Activated naive CD8-positive, alpha-beta T cell (primary cell): ENCODE results near the gene TNFRSF9.
"Not testable (repeated sequence)": the region's sequence is repeated elsewhere in the genome, so short reads cannot be mapped to it uniquely, and the experiment has no call there.

Experiments
- H3K27ac Mint-ChIP-seq: one replicate; pipeline ENCODE4 v1.8.0; 2021; ENCODE audit warnings: mixed read lengths
- H3K27me3 Mint-ChIP-seq: one replicate; pipeline ENCODE4 v1.8.0; 2021; ENCODE audit warnings: mixed read lengths
- H3K36me3 Mint-ChIP-seq: one replicate; pipeline ENCODE4 v1.8.0; 2021; ENCODE audit warnings: mixed read lengths
- H3K4me1 Mint-ChIP-seq: one replicate; pipeline ENCODE4 v1.8.0; 2021; ENCODE audit warnings: low read depth, mixed read lengths
- H3K4me3 Mint-ChIP-seq: one replicate; pipeline ENCODE4 v1.8.0; 2021; ENCODE audit warnings: mild to moderate bottlenecking, mixed read lengths
- H3K9me3 Mint-ChIP-seq: one replicate; pipeline ENCODE4 v1.8.0; 2021; ENCODE audit warnings: low read depth, mixed read lengths

The TNFRSF9 gene

DNA sequence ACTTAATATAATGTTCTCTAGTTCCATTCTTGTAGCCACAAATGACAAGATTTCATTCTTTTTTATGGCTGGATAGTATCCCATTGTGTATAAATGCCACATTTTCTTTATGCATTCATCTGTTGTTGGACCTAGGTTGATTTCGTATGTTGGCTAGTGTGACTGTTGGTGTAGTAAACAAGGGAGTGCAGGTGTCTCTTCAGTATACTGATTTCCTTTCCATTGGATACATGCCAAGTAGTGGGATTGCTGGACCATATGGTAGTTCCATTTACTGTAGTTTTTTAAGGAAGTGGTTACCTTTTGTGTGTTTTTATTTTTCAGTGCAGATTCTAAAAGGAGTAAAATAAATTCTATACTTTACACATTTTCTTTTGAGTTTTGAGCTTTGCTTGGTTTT is 26.6 kb upstream of the TNFRSF9 start:
- peaks cover 19% of the 10 kb centered on the region for H3K36me3 Mint-ChIP-seq
- H3K27ac Mint-ChIP-seq = peak overlapping the region; percentile 25
- H3K27me3 Mint-ChIP-seq = no peaks in the 10 kb centered on the region
- peaks cover 56% of the 10 kb centered on the region for H3K4me1 Mint-ChIP-seq
- H3K4me3 Mint-ChIP-seq = peak overlapping the region; percentile 33
- H3K9me3 Mint-ChIP-seq = no peaks in the 10 kb centered on the region

DNA sequence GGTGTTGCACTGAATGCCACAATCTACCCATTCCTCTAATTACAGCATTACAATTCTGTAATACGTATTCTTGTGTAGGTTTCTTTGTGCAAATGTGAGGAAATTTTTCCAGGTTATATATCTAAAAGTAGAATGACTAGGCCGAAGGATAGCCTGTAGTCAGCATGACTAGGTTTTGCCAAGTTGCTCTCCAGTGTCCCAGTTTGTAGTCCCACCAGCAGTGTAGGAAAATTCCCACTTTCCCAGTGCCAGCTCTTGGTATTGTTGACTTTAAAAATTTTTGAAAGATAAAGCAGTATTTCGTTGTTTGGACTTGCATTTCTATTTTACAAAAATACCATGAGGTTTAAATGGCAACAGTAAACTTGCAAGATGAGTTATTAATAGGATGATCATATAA is 23.8 kb upstream of the TNFRSF9 start:
- Mint-ChIP-seq H3K27me3 (no peaks in the 10 kb centered on the region), H3K9me3 (no peaks in the 10 kb centered on the region), H3K36me3 (peaks cover 21% of the 10 kb centered on the region), H3K4me1 (peaks cover 67% of the 10 kb centered on the region), H3K4me3 (peak overlapping the region; percentile 98), H3K27ac (peak overlapping the region; percentile 82)

DNA sequence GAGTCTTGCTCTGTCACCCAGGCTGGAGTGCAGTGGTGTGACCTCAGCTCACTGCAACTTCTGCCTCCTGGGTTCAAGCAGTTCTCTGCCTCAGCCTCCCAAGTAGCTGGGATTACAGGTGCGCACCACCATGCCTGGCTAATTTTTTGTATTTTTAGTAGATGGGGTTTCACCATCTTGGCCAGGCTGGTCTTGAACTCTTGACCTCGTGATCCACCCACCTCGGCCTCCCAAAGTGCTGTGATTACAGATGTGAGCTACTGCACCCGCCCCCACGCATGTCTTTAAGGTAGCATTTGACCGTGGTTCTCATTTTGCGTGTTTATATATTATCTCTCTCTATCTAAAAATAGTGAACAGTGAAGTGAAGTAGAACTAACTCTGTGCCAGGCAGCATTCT is 23.2 kb upstream of the TNFRSF9 start:
- peak overlapping the region; percentile 98 for H3K4me3 Mint-ChIP-seq
- H3K27ac Mint-ChIP-seq = peak overlapping the region; percentile 82
- H3K36me3 Mint-ChIP-seq = peaks cover 17% of the 10 kb centered on the region
- H3K9me3 Mint-ChIP-seq, H3K27me3 Mint-ChIP-seq: not testable (repeated sequence)
- peaks cover 71% of the 10 kb centered on the region for H3K4me1 Mint-ChIP-seq

DNA sequence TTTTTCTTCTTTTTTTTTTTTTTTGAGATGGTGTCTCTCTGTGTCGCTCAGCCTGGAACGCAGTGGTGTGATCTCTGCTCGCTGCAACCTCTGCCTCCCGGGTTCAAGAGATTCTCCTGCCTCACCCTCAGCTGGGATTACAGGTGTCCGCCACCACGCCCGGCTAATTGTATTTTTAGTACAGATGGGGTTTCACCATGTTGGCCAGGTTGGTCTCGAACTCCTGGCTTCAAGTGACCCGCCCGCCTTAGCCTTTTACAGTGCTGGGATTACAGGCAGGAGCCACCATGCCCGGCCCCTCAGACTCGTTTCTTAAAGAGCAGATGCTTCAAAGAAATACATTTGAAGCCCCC is 22.7 kb upstream of the TNFRSF9 start:
- H3K36me3 Mint-ChIP-seq = peaks cover 16% of the 10 kb centered on the region
- H3K9me3 Mint-ChIP-seq, H3K27me3 Mint-ChIP-seq: not testable (repeated sequence)
- peak overlapping the region; percentile 98 for H3K4me3 Mint-ChIP-seq
- peak overlapping the region; percentile 82 for H3K27ac Mint-ChIP-seq
- peaks cover 68% of the 10 kb centered on the region for H3K4me1 Mint-ChIP-seq

DNA sequence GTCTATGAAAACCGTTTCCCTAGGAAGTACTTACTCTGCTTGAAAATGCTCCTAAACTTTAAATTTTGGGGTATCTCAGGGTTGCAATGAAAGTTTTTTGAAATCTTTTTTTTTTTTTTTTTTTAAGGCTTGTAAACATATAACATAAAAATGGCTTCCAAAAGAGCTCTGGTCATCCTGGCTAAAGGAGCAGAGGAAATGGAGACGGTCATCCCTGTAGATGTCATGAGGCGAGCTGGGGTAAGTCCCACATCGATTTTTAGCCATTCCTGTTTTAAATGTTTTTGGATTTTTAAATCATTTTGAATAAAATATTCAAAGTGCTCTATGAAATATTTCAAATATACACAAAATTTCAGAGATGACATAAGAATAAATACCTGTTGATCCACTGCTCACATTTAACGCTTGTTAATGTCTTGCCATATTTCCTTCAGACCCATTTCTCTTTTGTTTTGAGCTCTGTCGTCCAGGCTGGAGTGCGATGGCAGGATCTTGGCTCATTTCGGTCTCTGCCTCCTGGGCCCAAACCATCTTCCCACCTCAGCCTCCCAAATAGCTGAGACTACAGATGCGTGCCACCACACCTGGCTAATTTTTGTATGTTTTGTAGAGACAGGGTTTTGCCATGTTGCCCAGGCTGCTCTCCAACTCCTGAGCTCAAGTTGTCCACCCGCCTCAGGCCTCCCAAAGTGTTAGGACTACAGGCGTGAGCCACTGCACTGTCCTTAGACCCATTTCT is 22.2 kb upstream of the TNFRSF9 start:
- H3K27ac Mint-ChIP-seq = peak overlapping the region; percentile 99
- no peaks in the 10 kb centered on the region for H3K27me3 Mint-ChIP-seq
- H3K4me1 Mint-ChIP-seq = peaks cover 68% of the 10 kb centered on the region
- H3K36me3 Mint-ChIP-seq = peaks cover 16% of the 10 kb centered on the region
- H3K4me3 Mint-ChIP-seq = peak overlapping the region; percentile 98
- no peaks in the 10 kb centered on the region for H3K9me3 Mint-ChIP-seq

DNA sequence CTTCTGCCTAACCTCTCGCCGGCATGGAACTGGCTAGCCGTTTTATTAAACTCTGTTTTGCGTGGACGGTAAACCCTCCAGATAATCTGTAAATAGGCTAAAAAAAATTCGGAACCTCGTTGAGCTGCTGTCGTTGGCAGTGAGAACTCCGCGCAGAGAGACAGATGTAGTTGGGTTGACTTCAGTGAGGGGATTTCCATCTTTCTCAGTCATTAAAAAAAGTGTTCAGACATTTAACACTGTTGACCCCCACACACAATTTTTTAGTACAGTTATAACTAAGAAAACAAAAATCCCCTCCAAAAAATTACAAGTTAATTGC is 21.3 kb upstream of the TNFRSF9 start:
- Mint-ChIP-seq H3K4me3 (peak overlapping the region; percentile 98), H3K27me3 (no peaks in the 10 kb centered on the region), H3K4me1 (peaks cover 66% of the 10 kb centered on the region), H3K27ac (peak overlapping the region; percentile 99), H3K36me3 (peaks cover 16% of the 10 kb centered on the region), H3K9me3 (no peaks in the 10 kb centered on the region)

DNA sequence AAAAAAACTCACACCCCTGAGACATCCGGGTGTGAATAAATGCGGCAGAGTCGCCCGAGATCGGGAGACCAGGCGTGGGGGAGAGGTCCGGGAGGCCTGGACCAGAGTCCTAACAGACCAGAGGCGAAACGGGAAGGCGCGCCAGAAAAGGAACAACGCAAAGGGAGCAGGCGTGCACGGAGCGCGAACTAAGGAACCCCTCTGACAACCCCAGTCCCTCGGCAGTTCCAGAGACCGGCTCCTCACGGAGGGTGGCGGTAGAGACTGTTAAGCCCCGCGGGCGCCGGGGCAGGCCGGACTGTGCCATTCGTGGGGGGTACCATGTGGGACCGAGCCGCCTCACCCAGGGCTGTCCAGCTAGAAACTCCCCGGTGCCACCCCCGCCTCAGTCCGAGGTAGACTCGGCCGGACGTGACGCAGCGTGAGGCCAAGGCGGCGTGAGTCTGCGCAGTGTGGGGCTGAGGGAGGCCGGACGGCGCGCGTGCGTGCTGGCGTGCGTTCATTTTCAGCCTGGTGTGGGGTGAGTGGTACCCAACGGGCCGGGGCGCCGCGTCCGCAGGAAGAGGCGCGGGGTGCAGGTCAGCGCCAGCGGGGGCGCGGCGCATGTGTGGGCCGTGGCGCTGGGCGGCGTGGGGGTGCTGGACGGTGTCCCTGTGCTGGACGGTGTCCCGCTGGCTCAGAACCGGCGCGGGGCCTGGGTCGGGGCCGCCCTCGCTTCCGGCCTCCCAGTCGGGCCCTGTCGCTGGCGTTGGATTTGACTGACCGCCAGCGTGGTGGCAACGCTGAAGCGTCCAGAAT is 20.8 kb upstream of the TNFRSF9 start, which contains the start of gene PARK7:
PARK7 (plus strand) TSS at position 496 of the 798 bp plus-strand sequence. CDS start 1,075 bp downstream, outside the sequence.
- Mint-ChIP-seq H3K9me3 (no peaks in the 10 kb centered on the region), H3K36me3 (peaks cover 16% of the 10 kb centered on the region), H3K27ac (peak within 1 kb of the TSS; percentile 100), H3K4me1 (peaks cover 65% of the 10 kb centered on the region), H3K4me3 (peak within 1 kb of the TSS; percentile 99), H3K27me3 (no peaks in the 10 kb centered on the region)

DNA sequence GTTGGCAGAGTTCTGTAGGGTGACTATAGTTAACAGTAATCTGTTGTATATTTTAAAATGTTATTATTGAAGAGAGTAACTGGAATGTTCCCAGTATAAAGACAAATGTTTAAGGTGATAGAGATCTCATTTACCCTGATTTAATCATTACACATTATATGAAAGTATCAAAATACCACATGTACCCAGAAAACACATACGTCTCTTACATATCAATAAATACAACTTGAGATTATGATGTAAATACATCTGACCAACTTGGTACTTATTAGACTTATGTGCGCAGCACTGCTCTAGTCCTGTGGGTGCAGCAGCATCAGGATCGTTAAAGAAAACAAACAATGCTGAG is 20.2 kb upstream of the TNFRSF9 start:
- Mint-ChIP-seq H3K9me3 (no peaks in the 10 kb centered on the region), H3K4me1 (peaks cover 66% of the 10 kb centered on the region)

DNA sequence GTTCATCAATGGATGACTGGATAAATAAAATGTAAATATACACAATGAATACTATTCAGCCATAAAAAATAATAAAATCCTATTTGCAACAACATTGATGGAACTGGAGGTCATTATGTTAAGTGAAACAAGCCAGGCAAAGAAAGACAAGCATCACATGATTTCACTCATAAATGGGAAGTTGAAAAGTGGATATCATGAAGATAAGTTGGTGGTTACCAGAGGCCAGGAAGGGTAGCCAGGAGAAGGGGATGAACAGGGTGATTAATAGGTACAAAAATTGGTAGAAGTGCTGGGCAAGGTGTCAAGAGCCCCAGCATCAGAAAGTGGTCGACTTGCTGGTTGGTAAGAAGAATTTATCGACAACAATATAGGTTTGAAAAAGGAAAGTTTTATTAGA is 19.5 kb upstream of the TNFRSF9 start:
- Mint-ChIP-seq H3K27me3 (no peaks in the 10 kb centered on the region), H3K27ac (peak overlapping the region; percentile 100), H3K4me3 (peak overlapping the region; percentile 99), H3K9me3 (no peaks in the 10 kb centered on the region), H3K4me1 (peaks cover 66% of the 10 kb centered on the region), H3K36me3 (peaks cover 15% of the 10 kb centered on the region)

More for the DNA sequence above, 20.2 kb upstream of the TNFRSF9 start:
- Mint-ChIP-seq H3K36me3 (peaks cover 16% of the 10 kb centered on the region), H3K27ac (peak overlapping the region; percentile 100), H3K27me3 (no peaks in the 10 kb centered on the region), H3K4me3 (peak overlapping the region; percentile 99)

DNA sequence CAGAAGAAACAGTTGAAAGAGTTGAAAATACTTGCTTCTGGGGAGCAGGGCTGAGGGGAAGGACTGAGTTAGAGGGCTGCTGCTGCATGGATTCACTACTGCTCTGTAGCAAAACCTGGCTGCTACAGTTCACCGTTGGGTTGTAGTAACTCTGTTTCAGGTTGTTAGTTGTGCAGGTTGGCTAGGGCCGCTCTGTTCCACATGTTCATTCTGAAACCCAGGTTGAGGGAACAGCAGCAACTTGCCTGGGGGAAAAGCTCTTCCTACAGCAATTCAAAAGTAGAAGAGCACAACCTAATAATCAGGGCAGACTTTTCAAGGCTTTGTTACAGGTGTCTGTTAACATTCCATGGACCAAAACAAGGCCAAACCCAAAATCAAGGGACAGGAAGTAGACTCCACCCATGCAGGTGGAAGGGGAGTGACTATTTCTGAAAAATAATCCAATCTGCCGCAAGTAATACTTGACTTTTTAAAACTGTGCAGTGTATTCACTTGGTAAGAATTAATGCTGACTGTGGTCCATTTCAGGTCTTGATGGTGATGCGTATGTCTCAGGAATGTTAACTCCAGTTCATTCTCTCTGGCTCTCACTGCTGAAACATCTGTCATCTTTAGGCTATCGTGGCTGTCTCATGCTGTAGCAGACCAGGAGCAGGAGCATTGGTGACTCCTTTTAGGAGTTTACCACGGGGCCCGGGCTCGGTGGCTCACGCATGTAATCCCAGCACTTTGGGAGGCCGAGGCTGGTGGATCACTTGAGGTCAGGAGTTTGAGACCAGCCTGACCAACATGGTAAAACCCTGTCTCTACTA is 15.8 kb upstream of the TNFRSF9 start:
- peaks cover 2% of the 10 kb centered on the region for H3K36me3 Mint-ChIP-seq
- H3K4me1 Mint-ChIP-seq = peaks cover 57% of the 10 kb centered on the region
- peak overlapping the region; percentile 94 for H3K27ac Mint-ChIP-seq
- peak overlapping the region; percentile 13 for H3K4me3 Mint-ChIP-seq
- no peaks in the 10 kb centered on the region for H3K9me3 Mint-ChIP-seq
- no peaks in the 10 kb centered on the region for H3K27me3 Mint-ChIP-seq

DNA sequence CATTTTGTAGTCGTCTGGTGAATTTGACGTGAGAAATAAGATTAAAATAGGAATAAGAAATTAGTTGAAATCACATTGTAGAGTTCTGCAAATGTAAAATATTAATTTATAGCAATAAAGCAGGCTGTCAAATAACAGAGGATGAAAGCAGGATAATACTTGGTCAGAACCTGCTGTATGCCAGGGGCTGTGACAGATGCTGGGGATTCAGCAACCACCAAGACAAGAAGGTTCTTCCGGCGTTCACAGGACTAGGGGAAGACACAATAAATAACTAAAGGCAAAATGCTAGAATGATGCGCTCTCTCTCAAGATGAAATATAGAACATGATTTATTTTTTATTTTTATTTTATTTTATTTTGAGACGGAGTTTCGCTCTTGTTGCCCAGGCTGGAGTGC is 14.0 kb upstream of the TNFRSF9 start:
- Mint-ChIP-seq H3K36me3 (peaks cover 2% of the 10 kb centered on the region), H3K4me3 (peak overlapping the region; percentile 89), H3K4me1 (peaks cover 57% of the 10 kb centered on the region), H3K27me3 (no peaks in the 10 kb centered on the region), H3K9me3 (no peaks in the 10 kb centered on the region), H3K27ac (peak overlapping the region; percentile 95)

DNA sequence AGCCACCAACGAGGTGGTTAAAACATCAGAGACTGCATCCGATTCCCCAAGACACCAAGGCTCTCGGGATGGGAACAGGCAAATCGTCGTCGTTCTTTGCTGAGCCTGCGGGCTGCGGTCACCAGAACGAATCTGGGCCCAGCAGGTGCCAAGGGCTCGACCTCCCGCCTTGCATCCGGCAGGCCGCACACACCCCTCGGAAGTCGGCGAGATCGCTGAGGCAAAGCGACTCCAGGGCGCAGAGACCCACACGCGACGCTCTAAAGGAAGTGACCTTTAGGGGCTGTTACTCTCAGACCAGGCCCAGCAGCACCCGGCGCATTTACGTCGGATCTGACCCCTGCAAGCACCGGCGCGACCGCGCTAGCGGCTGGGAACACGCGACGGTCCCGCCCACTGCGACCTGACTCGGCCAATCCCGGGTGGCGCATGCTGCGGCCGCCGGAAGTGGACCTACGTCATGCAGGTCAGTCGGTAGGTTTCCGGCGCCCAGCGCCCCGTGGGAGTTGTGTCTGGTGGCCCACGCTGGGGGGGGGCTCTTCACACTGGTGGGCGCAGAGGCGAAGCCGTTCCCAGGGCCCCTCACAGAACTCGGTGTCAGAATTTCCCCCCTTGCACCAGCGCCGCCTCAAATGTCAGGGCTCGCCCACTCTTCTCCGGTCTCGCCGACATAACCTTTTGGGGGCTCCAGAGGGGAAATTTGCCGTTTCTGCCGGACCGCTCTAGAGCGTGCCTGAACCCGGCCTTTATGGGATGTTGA is 13.4 kb upstream of the TNFRSF9 start:
- peaks cover 2% of the 10 kb centered on the region for H3K36me3 Mint-ChIP-seq
- H3K4me3 Mint-ChIP-seq = peak overlapping the region; percentile 89
- no peaks in the 10 kb centered on the region for H3K27me3 Mint-ChIP-seq
- peak overlapping the region; percentile 95 for H3K27ac Mint-ChIP-seq
- H3K4me1 Mint-ChIP-seq = peaks cover 58% of the 10 kb centered on the region
- no peaks in the 10 kb centered on the region for H3K9me3 Mint-ChIP-seq

DNA sequence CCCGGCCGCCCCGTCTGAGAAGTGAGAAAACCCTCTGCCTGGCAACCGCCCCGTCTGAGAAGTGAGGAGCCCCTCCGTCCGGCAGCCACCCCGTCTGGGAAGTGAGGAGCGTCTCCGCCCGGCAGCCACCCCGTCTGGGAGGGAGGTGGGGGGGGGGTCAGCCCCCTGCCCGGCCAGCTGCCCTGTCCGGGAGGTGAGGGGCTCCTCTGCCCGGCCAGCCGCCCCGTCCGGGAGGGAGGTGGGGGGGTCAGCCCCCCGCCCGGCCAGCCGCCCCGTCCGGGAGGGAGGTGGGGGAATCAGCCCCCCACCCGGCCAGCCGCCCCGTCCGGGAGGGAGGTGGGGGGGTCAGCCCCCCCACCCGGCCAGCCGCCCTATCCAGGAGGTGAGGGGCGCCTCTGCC is 12.2 kb upstream of the TNFRSF9 start:
- H3K4me1 Mint-ChIP-seq = peaks cover 67% of the 10 kb centered on the region

DNA sequence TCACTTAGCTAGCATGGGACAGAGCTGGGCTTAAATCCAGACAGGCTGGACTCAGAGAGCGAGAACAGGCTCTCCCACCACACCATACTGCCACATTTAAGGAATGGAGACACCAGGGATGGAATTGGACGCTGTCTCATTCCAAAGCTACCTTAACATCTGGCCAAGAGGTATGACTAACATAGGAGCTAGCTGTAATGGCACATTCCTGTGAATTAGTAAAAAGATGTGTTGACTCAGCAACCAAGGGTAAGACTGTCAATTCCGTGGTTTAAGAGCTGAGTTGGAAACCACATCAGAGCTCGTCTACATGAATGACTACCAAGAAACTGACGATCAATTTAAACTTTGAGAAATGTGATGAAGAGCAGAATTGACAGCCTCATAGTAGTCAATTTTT is 8.3 kb upstream of the TNFRSF9 start:
- Mint-ChIP-seq H3K27me3 (no peaks in the 10 kb centered on the region), H3K27ac (peak overlapping the region; percentile 89), H3K4me3 (peak overlapping the region; percentile 14), H3K4me1 (peaks cover 39% of the 10 kb centered on the region), H3K36me3 (no peaks in the 10 kb centered on the region), H3K9me3 (no peaks in the 10 kb centered on the region)

More for the DNA sequence above, 12.2 kb upstream of the TNFRSF9 start:
- H3K27ac Mint-ChIP-seq, H3K36me3 Mint-ChIP-seq, H3K9me3 Mint-ChIP-seq, H3K27me3 Mint-ChIP-seq, H3K4me3 Mint-ChIP-seq: not testable (repeated sequence)
